ENCODE data around the gene MET.

The MET gene

GRCh38 chr7:116842371-116842770 lies 170.4 kb downstream of the MET start:
- H2AFZ ChIP-seq (ENCODE audit: low read depth, low read length, severe bottlenecking), result no peak overlapping the region
- no peaks in the 10 kb centered on the region for H3F3A ChIP-seq (ENCODE audit: insufficient read depth)
- H3K4me2 ChIP-seq (ENCODE audit: low read depth, low read length, poor library complexity, severe bottlenecking), result no peak overlapping the region
- no peaks in the 10 kb centered on the region for H3K9me3 ChIP-seq (ENCODE audit: insufficient read depth, low read length)
- no peaks in the 10 kb centered on the region for H3K36me3 ChIP-seq (ENCODE audit: low read length)
- H3K9me2 ChIP-seq (replicated peaks; ENCODE audit: insufficient read depth, low read length), result no peaks in the 10 kb centered on the region
- TF ChIP-seq CTCF (IDR thresholded peaks at IDR 0.05; ENCODE audit: insufficient read depth, low read length, poor library complexity, severe bottlenecking) (no peak), EZH2phosphoT487 (conservative IDR thresholded peaks at IDR 0.05; ENCODE audit: low read length) (no peak)
- no peak overlapping the region for H3K9ac ChIP-seq (ENCODE audit: low read length)
- no peak overlapping the region for H3K4me3 ChIP-seq (ENCODE audit: insufficient read depth, low read length, poor library complexity, severe bottlenecking)
- no peaks in the 10 kb centered on the region for H3K79me2 ChIP-seq (ENCODE audit: insufficient read depth, low read length)
- H3K27ac ChIP-seq (ENCODE audit: low read depth, low read length), result no peak overlapping the region
- no peaks in the 10 kb centered on the region for H4K20me1 ChIP-seq (ENCODE audit: low read depth, low read length)
- H3K27me3 ChIP-seq (ENCODE audit: low read length), result no peaks in the 10 kb centered on the region

GRCh38 chr7:116843378-116843777 lies 171.4 kb downstream of the MET start:
- H4K20me1 ChIP-seq (ENCODE audit: low read depth, low read length), result no peaks in the 10 kb centered on the region
- peak overlapping the region; percentile 0 for H2AFZ ChIP-seq (ENCODE audit: low read depth, low read length, severe bottlenecking)
- no peak overlapping the region for H3K27ac ChIP-seq (ENCODE audit: low read depth, low read length)
- no peak overlapping the region for H3K4me3 ChIP-seq (ENCODE audit: insufficient read depth, low read length, poor library complexity, severe bottlenecking)
- no peak overlapping the region for H3K4me2 ChIP-seq (ENCODE audit: low read depth, low read length, poor library complexity, severe bottlenecking)
- no peaks in the 10 kb centered on the region for H3K79me2 ChIP-seq (ENCODE audit: insufficient read depth, low read length)
- H3K9ac ChIP-seq (ENCODE audit: low read length), result no peak overlapping the region
- no peaks in the 10 kb centered on the region for H3K27me3 ChIP-seq (ENCODE audit: low read length)
- H3K9me2 ChIP-seq (replicated peaks; ENCODE audit: insufficient read depth, low read length), result no peaks in the 10 kb centered on the region
- no peaks in the 10 kb centered on the region for H3K9me3 ChIP-seq (ENCODE audit: insufficient read depth, low read length)
- no peaks in the 10 kb centered on the region for H3F3A ChIP-seq (ENCODE audit: insufficient read depth)
- no peaks in the 10 kb centered on the region for H3K36me3 ChIP-seq (ENCODE audit: low read length)
- no peak for TF ChIP-seq CTCF (IDR thresholded peaks at IDR 0.05; ENCODE audit: insufficient read depth, low read length, poor library complexity, severe bottlenecking)
- TF ChIP-seq EZH2phosphoT487 (conservative IDR thresholded peaks at IDR 0.05; ENCODE audit: low read length), result no peak

Data from SU-DHL-6 (cell line).